ENCODE data around the gene TBC1D14. TPM values are rescaled to one million over a fixed set of nuclear protein-coding genes. Genes with fewer than 3 reads are reported as not detected.

TBC1D14 gene
- total and polyA plus RNA-seq, 9 of the 15 experiments (the other 6 are each of a cell fraction or from before 2014, with no cell fraction given) = 2.1 to 59.6 (median 44.8) TPM

GRCh38 chr4:6999172-7000086 is 89.8 kb downstream of the TBC1D14 start (continued):
- TF ChIP-seq ARID3A (IDR thresholded peaks at IDR 0.05; ENCODE audit: borderline replicate concordance, low read depth, low read length) = no peak
- TF ChIP-seq HMG20B (CRISPR knock-in tag; IDR thresholded peaks at IDR 0.05) = no peak
- peak; percentile 20; the same call in 1 of the 2 replicates for TF ChIP-seq NBN (IDR thresholded peaks at IDR 0.05; ENCODE audit: low read depth)
- no peak for TF ChIP-seq ZNF184 (CRISPR knock-in tag; IDR thresholded peaks at IDR 0.05)
- TF ChIP-seq TGIF2 (CRISPR knock-in tag; IDR thresholded peaks at IDR 0.05) = no peak
- 0 out of 4 replicates have a peak, but pooled peaks of 1 of the 2 experiments have one; percentile 34 for TF ChIP-seq MAZ (CRISPR knock-in tag; conservative IDR thresholded peaks at IDR 0.05 in 1 of 2, IDR thresholded peaks at IDR 0.05 in 1 of 2)
- no peak for TF ChIP-seq PRDM10 (IDR thresholded peaks at IDR 0.05; ENCODE audit: partially characterized antibody)

Data from K562 (cell line).